T-helper 2 cell (primary cell): ENCODE measurements around the gene CD163.
"Not testable (repeated sequence)": the region's sequence is repeated elsewhere in the genome, so short reads cannot be mapped to it uniquely, and the experiment has no call there.

Experiments used
- DNase-seq, 5 experiments: peaks; one replicate each; pipeline versions ENCODE4 v3.0.0 to v3.0.0-alpha.2; 2012 to 2022
- total RNA-seq, 2 donors: gene quantifications; one replicate each; lab custom pipeline; 2026; lab: John Stamatoyannopoulos, UW

Gene CD163
- 0 reads per million in 2 donors for total RNA-seq

DNA sequence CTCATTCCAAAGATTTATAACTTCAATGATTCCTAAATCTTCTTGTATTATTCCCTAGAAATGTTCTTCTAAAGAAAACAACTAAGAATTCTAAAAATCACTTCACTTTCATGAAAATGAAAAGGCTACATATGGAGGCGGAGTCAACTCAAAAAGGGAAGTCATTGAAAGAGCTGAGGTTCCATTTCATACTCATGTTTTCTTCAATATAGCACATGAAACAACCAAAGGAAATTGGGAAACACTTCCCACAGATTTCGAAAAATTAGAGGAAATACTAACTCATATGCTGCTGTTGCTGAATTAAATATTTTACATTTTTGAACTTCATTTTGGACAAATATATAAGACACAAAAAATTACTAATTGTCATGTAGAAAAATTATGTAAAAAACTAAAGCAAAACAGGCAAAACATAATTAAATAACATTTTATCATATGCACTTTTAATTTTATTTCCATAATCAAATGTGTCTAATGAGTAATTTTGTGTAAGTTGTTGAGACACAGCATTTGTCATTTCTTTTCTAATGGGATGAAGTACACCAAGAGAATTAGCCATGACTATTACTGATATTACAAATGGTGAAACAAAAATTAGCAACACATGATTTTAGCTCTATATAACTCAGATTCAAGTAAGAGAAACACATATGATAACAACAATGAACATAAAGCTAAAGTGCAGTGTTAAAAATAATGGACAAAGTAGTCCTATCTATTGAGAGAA is at the start of gene CD163:
Gene CD163 (minus strand): TSS at position 92 of the 730 bp plus-strand sequence. CDS start 87 bp downstream, at position 5.
- no peak for DNase-seq

DNA sequence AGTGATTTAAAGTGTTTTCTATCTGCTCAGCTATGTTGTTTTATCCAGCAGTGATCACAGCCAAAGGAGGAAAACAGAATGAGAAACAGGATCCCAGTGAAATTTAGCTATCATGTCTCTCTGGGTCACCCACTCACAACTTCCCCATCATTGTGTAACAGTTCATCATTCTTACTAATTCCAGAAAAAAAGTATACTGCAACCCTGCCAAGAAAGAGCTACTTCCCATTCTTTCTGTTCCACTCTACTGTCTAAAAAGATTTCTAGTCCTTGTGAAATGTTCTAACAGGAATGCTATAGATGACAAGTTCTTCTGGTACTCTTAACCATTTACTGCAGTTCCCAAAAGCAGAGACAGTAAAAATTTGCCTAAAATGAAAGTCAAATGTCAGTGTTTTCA is 39.2 kb upstream of the CD163 start:
- no peak for DNase-seq

GRCh38 chr12:7542046-7542445 is 38.5 kb upstream of the CD163 start:
- no peak for DNase-seq

DNA sequence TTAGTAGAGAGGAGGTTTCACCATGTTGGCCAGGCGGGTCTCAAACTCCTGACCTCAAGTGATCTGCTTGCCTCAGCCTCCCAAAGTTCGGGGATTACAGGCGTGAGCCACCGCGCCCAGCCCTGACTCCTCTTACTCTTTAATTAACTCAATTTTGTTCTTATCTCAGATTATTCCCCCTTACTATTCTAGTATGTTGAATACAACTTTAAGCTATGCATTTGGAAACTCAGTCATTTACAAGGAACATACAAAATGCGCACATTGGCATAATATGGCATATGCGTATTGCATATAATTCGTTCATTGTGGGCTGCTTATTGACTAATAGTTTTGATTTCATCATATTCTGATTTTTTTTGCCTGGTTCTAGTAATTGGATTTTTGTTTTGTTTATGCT is 10.8 kb upstream of the CD163 start:
- no peak for DNase-seq

DNA sequence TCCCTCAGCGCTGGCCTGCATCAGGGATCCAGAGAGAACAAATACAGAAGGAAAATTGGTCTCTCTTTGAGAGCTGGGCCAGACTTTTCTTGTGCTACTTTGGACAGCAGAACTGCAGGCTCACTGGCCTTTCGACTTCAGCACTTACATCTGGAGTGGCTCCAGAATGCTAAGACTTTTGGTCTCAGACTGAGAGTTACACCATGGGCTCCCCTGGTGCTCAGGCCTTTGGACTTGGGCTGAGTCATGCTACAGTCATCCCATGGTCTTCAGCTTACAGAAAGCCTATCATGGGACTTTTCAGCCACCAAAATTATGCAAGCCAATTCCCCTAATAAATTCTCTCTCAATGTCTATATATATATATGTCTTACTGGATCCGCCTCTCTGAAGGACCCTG is 9.0 kb upstream of the CD163 start:
- DNase-seq: no peak

DNA sequence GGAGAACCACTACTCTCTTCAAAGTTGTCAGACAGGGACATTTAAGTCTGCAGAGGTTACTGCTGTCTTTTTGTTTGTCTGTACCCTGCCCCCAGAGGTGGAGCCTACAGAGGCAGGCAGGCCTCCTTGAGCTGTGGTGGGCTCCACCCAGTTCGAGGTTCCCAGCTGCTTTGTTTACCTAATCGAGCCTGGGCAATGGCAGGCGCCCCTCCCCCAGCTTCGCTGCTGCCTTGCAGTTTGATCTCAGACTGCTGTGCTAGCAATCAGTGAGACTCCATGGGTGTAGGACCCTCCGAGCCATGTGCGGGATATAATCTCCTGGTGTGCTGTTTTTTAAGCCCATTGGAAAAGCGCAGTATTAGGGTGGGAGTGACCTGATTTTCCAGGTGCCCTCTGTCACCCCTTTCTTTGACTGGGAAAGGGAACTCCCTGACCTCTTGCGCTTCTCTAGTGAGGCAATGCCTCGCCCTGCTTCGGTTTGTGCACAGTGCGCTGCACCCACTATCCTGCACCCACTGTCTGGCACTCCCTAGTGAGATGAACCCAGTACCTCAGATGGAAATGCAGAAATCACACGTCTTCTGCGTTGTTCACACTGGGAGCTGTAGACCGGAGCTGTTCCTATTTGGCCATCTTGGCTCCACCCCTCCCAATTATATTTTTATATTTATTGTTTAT is 6.4 kb upstream of the CD163 start:
- DNase-seq: not testable (repeated sequence)

DNA sequence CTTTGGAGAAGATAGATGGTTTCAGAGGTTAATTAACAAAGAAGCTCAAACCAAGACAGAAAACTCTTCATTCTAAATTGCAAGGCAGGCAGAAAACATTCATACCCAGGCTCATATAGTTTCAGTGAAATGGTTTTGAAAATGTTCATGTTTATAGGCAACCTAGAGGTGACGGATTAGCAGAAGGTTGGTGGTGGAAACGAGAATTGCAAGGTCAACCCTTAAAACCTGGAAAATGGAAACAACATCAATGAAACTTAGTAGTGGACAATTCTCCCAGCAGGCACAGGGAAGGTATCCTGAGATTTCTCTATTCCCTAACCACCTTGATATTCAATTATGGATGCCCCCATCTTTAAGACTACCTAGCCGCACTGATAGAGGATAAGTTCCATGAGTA is 965 bp downstream of the CD163 start:
- DNase-seq: no peak

GRCh38 chr12:7501031-7501588 is 2.5 kb downstream of the CD163 start:
- DNase-seq: no peak

DNA sequence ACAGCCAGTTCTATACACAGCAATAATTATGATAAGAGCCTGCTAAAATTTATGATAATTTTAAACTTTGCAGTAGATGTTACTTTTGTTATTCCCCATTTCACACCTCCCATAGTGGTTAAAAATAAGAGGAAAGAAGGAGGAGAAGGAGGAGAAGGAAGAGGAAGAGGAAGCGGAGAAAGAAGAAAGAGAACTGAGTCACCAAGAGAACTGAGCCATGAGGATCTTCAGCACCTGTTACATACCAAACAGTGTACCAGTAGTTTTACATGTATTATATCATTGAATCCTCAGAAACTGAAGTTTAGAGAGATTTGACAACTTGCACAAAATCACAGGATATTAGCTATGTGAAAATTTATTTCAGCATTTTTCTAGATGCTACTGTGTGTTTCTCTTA is 3.9 kb downstream of the CD163 start:
- DNase-seq: no peak

GRCh38 chr12:7498809-7499208 is 4.8 kb downstream of the CD163 start:
- DNase-seq: no peak

DNA sequence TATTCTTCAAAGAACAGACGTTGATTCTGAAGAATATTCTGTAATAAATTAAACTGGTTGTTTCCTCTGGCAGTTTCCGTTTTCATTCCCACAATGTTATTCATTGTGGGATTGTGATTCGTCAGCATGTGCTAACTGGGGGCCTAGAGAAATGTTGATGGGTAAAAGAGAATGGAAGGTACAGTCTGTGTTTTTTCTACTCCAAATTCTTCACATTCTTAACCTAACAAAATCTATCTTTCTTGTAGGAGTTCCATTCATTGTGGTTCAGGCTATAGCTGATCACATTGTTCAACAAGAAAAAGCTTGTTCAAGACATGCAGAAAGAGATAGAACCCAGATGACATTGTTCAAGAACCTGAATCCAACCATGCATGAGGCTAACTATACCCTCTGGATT is 5.9 kb downstream of the CD163 start:
- no peak for DNase-seq

DNA sequence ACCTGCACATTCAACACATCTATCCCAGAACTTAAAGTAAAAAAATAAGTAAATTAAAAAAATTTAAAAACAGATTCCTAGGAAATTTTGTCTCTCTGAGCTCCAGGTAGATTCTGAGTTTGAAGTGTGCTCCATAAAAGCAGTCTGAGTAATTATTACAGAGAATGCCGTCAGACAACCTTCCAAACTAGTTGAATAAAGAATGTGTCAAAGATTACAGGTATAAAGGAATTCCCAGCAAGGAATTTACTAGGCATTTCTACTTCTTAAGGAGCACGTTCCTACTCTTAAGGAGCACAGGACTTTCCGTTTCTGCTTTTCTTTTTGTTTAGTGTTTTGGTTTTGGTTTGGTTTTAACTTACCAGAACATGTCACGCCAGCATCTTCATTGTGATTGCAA is 7.1 kb downstream of the CD163 start:
- no peak for DNase-seq

DNA sequence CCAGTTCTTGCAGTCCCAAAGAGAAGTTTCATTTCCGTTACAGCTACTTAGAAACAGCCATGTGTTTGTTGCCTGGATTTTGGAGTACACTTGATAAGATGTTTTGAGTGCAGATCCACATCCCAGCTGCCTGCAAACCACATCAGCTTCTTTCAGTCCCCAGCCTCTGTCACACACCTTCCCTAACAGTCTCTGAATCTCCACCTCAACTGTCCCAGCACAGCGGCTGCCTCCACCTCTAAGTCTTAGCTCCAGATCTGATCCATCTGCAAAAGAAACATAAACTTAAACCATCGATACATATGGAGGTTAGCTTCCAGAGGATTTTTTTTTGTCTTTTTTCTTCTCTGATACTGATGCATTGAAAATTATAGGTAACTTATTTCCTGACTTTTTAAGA is 8.4 kb downstream of the CD163 start:
- no peak for DNase-seq

DNA sequence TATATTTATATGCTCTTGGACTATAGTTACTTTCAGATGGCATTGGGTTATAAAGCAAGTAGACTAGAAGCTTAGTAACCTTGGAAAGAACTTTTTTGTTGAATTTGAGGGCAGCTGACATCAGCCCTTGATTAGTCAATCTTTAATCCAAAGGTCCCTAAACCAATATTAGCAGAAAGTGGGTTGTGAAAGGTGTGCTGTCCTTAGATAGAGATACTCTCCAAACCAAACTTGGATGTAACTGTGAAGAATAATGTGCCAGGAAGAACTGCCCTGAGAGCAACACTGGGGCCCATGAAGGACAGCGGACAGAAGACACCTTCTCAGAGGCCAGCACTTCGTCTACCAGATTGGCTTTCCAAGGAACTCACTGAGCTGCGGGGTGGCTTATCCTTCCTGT is 10.6 kb downstream of the CD163 start:
- DNase-seq: no peak

DNA sequence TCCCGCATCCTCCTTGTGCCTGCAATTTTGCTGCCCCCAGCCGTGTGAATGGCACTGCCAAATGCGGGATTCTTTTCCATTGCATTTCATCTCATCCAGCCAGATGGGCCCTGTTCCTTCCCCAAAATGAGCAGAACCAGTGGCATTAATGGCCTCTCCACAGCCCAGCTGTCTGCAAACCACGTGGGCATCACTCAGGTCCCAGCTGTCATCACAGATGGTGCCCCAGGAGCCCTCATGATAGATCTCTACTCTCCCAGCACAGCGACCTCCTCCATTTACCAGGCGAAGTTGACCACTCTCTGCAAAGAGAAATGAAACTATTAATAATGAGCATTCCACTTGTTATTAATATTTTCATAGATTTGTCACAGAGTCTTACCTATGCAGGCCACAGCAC is 17.1 kb downstream of the CD163 start:
- no peak for DNase-seq

GRCh38 chr12:7485095-7485494 is 18.5 kb downstream of the CD163 start:
- no peak for DNase-seq

DNA sequence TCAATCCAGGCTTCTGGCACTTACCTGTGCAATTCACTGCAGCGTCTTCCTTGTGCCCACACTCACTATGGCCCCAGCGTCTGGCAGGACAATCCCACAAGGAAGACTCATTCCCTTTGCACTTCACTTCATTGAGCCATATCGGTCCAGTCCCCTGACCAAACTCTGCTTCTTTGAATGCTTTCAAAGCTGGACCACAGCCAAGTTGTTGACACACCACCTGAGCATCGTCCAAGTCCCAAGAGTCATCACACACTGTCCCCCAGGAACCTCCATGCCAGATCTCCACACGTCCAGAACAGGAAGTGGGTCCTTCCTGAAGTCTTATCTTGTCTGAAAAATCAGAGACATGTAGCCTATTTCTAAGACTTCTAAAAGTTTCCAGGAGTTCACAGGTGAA is 20.2 kb downstream of the CD163 start:
- DNase-seq: no peak

DNA sequence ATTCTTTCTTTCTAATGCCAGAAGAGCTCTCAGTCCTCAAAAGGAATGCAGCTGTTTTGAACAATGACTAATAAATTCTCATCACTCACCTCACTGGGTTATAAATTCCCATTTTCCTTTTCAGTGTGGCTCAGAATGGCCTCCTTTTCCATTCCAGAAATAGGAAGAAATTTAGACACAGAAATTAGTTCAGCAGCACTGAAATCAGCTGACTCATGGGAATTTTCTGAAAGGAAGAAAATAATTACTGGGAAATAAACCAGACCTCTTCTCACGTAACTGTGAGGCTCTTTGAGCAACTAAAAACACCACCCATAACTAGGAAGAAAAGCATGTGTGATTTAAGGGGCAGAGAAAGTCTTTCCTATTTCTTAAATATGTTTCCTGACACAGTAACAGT is 23.8 kb downstream of the CD163 start:
- no peak for DNase-seq

DNA sequence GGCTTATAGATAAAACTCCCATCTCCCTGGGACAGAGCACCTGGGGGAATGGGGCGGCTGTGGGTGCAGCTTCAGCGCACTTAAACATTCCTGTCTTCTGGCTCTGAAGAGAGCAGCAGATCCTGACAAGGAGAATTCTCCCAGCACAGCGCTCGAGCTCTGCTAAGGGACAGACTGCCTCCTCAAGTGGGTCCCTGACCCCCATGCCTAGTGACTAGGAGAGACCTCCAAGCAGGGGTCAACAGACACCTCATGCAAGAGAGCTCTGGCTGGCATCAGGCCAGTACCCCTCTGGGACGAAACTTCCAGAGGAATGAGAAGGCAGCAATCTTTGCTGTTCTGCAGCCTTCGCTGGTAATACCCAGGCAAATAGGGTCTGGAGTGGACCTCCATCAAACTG is 31.5 kb downstream of the CD163 start:
- DNase-seq: no peak

GRCh38 chr12:7460375-7461259 is 43.0 kb downstream of the CD163 start:
- peak in 3 of 5 experiments; percentile 4 to 41 (median 27) for DNase-seq

DNA sequence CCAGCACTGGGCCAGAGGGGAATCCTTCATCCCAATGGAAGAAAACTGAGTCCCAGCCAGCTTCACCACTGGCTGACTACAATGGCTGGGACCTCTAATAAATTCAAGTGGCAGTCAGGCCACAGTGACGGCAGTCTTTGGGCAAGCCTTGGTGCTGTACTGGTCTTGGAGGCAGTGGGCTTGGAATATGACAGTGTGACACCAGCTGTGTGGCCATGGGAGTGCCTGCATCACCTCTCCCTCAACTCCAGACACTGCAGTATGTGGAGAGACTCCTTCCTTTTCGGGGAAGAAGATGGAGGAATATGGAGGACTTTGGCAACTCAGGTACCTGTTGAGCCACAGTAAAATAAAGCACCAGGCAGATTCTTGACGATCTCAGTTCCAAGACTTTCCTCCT is 43.6 kb downstream of the CD163 start:
- DNase-seq: no peak

- no peak for DNase-seq
Measured at GRCh38 chr12:7451756-7452155, 51.8 kb downstream of the CD163 start.

- no peak for DNase-seq
Measured at GRCh38 chr12:7450667-7451066, 52.9 kb downstream of the CD163 start.
